Stimulated activated CD4-positive, alpha-beta T cell treated with anti-CD3 and anti-CD28 coated beads, TNF-alpha, amount 100 ng/mL, for 4 hours (primary cell): ENCODE data around the gene PRDM15.

Source experiments
- DNase-seq, 3 experiments: peaks; one replicate each; pipeline ENCODE4 v3.0.0-alpha.2; 2020; ENCODE audit warnings: low read depth in 3 of 3

The PRDM15 gene

GRCh38 chr21:41913230-41913629 lies 34.1 kb upstream of the PRDM15 start:
- DNase-seq: no peak

- DNase-seq: no peak
Measured at GRCh38 chr21:41908829-41909228, 29.7 kb upstream of the PRDM15 start.

GRCh38 chr21:41907496-41908258 lies 28.5 kb upstream of the PRDM15 start:
- DNase-seq: no peak

- no peak for DNase-seq
Measured at GRCh38 chr21:41906770-41907169, 27.6 kb upstream of the PRDM15 start.

- DNase-seq: no peak
Measured at GRCh38 chr21:41903559-41904351, 24.6 kb upstream of the PRDM15 start.

- no peak for DNase-seq
Measured at GRCh38 chr21:41902946-41903345, 23.8 kb upstream of the PRDM15 start.

GRCh38 chr21:41901782-41902181 lies 22.6 kb upstream of the PRDM15 start:
- DNase-seq: no peak

- DNase-seq: no peak
Measured at GRCh38 chr21:41901099-41901498, 22.0 kb upstream of the PRDM15 start.

GRCh38 chr21:41900401-41900800 lies 21.3 kb upstream of the PRDM15 start:
- DNase-seq: no peak

GRCh38 chr21:41899426-41900202 lies 20.5 kb upstream of the PRDM15 start:
- no peak for DNase-seq

- no peak for DNase-seq
Measured at GRCh38 chr21:41898998-41899397, 19.9 kb upstream of the PRDM15 start.

- no peak for DNase-seq
Measured at GRCh38 chr21:41897700-41898099, 18.6 kb upstream of the PRDM15 start.

- no peak for DNase-seq
Measured at GRCh38 chr21:41897047-41897669, 18.0 kb upstream of the PRDM15 start.

GRCh38 chr21:41895643-41896493 lies 16.7 kb upstream of the PRDM15 start:
- peak in 2 of 3 experiments; percentile 30 to 32 for DNase-seq

- DNase-seq: no peak
Measured at GRCh38 chr21:41894922-41895557, 15.9 kb upstream of the PRDM15 start.

- no peak for DNase-seq
Measured at GRCh38 chr21:41894511-41894910, 15.4 kb upstream of the PRDM15 start.

GRCh38 chr21:41892726-41893125 lies 13.6 kb upstream of the PRDM15 start:
- no peak for DNase-seq

GRCh38 chr21:41891132-41891531 lies 12.0 kb upstream of the PRDM15 start:
- no peak for DNase-seq

GRCh38 chr21:41890355-41890754 lies 11.2 kb upstream of the PRDM15 start:
- no peak for DNase-seq

- DNase-seq: no peak
Measured at GRCh38 chr21:41888749-41889376, 9.7 kb upstream of the PRDM15 start.
